Raji (cell line): Measurements from ENCODE around the gene CYB5D1.

Experiments
- POLR2A ChIP-seq: IDR thresholded peaks from 2 replicates; pipeline ENCODE4 v1.6.1; 2011; ENCODE audit warnings: low read depth, low read length, control low read depth; ENCODE audit not compliant: insufficient read depth

CYB5D1 gene

GRCh38 chr17:7857713-7858521 lies at the start of gene CYB5D1:
Gene CYB5D1, plus strand, starts transcription at chr17:7858003. Its CDS starts 132 bp downstream, at chr17:7858135.
- no peak; the same call in 1 of the 2 replicates for TF ChIP-seq POLR2A

GRCh38 chr17:7809086-7809790 lies 48.6 kb upstream of the CYB5D1 start:
- TF ChIP-seq POLR2A, result no peak

GRCh38 chr17:7811251-7811650 lies 46.6 kb upstream of the CYB5D1 start:
- no peak for TF ChIP-seq POLR2A

- no peak for TF ChIP-seq POLR2A
Observed at GRCh38 chr17:7814969-7815368, 42.8 kb upstream of the CYB5D1 start.

GRCh38 chr17:7816926-7817642 lies 40.7 kb upstream of the CYB5D1 start:
- TF ChIP-seq POLR2A, result no peak

- TF ChIP-seq POLR2A, result no peak
Observed at GRCh38 chr17:7817643-7817964, 40.2 kb upstream of the CYB5D1 start.

GRCh38 chr17:7818026-7818425 lies 39.8 kb upstream of the CYB5D1 start:
- TF ChIP-seq POLR2A, result no peak

- TF ChIP-seq POLR2A, result no peak
Observed at GRCh38 chr17:7818746-7819645, 38.8 kb upstream of the CYB5D1 start.

- no peak for TF ChIP-seq POLR2A
Observed at GRCh38 chr17:7820231-7820630, 37.6 kb upstream of the CYB5D1 start.

- TF ChIP-seq POLR2A, result no peak
Observed at GRCh38 chr17:7822126-7822525, 35.7 kb upstream of the CYB5D1 start.

GRCh38 chr17:7823581-7824001 lies 34.2 kb upstream of the CYB5D1 start:
- no peak for TF ChIP-seq POLR2A

- TF ChIP-seq POLR2A, result no peak
Observed at GRCh38 chr17:7824021-7824924, 33.5 kb upstream of the CYB5D1 start.

GRCh38 chr17:7825206-7825990 lies 32.4 kb upstream of the CYB5D1 start:
- TF ChIP-seq POLR2A, result no peak

GRCh38 chr17:7830616-7831015 lies 27.2 kb upstream of the CYB5D1 start:
- TF ChIP-seq POLR2A, result no peak

- TF ChIP-seq POLR2A, result no peak
Observed at GRCh38 chr17:7831233-7831632, 26.6 kb upstream of the CYB5D1 start.
